ENCODE measurements around the gene PAPOLB.

DNA sequence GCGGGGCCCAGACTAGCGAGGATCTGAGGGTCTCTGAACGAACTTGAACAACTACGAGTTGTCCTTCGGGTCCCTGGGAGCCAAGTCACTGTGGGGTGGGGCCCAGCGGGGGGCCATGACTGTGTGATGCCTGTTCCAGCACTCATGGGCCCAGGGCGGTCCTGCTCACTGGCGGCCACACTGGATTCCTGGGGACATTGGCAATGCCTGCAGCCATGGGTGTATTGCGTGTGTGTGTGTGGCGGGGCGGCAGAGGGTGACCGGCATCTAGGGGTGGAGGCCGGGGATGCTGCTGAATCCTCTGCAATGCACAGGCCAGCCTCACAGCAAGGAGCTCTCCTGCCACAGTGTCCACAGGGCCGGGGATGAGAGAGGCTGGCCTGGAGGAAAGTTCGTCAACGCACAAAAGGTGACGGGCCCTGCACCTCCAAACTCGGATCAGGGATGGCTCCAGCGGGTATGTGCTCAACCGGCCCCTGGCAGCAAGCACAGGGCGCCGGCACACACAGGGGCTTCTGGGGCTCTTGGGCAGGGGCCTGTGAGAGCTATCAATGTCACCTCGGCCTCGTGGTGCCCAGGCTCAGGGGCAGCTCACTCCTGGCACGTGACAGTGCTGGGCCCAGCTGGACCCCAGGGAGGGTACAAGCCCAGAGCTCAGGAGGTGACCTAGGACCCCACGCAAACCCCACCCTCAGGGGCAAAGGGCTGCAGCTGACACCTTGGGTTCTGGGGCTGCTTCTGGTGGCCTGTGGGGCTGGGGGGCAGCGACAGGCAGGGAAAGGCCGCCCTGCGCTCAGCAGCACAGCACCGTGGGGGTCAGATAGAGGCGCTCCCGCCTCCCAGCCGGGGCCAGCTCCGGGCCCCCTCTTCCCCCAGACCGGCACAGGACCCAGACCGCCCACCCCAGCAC, 27.9 kb downstream of the PAPOLB start:
- TF ChIP-seq POLR2A (IDR thresholded peaks at IDR 0.05; ENCODE audit: low read depth, low read length), result no peak
- TF ChIP-seq POLR2AphosphoS5 (IDR thresholded peaks at IDR 0.05; ENCODE audit: low read depth, low read length), result no peak
- TF ChIP-seq TAF1 (IDR thresholded peaks at IDR 0.05; ENCODE audit: low read depth, low read length), result no peak
